ENCODE data around the gene ADGRL1. TPM values are rescaled to one million over a fixed set of nuclear protein-coding genes. Genes with fewer than 3 reads are reported as not detected.

ADGRL1 gene
- total and polyA plus RNA-seq, 8 donors: 6.0 to 24.5 (median 13.3) TPM

DNA sequence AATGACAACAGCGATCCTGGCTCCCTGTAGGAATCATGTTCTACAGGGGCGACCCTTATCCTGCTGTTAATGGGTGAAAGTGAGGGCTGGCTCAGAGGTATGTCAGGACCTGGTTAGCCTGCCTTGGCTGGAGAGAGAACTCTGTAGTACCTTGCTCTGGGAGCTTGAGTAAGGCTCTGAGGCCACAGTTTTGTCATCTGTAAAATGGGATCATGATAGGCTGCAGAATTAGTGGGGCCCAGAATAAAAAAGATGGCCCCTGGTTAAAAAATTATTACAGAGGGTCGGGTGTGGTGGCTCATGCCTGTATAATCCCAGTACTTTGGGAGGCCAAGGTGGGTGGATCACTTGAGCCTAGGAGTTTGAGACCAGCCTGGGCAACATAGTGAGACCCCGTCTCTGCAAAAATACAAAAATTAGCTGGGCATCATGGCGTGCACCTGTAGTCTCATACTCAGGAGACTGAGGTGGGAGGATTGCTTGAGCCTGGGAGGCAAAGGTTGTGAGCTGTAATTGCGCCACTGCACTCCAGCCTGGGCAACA is 104.9 kb downstream of the ADGRL1 start:
- WGBS, 5 donors: 95 to 97% (median 96%) methylated on average over 6 of the region's 6 CpGs
- DNase-seq: no peak
- peaks cover 47 to 99% (median 98%) of the 10 kb centered on the region in 4 donors for H3K36me3 ChIP-seq
- H3K4me3 ChIP-seq: no peak overlapping the region
- intact Hi-C loops (cut with DNase I; ENCODE audit: low total_unique reads): no loop called here
- TF ChIP-seq EP300 (IDR thresholded peaks at IDR 0.05) (no peak), POLR2AphosphoS5 (IDR thresholded peaks at IDR 0.05) (no peak), POLR2A (IDR thresholded peaks at IDR 0.05) (no peak)
- TF ChIP-seq, protein P1, sequence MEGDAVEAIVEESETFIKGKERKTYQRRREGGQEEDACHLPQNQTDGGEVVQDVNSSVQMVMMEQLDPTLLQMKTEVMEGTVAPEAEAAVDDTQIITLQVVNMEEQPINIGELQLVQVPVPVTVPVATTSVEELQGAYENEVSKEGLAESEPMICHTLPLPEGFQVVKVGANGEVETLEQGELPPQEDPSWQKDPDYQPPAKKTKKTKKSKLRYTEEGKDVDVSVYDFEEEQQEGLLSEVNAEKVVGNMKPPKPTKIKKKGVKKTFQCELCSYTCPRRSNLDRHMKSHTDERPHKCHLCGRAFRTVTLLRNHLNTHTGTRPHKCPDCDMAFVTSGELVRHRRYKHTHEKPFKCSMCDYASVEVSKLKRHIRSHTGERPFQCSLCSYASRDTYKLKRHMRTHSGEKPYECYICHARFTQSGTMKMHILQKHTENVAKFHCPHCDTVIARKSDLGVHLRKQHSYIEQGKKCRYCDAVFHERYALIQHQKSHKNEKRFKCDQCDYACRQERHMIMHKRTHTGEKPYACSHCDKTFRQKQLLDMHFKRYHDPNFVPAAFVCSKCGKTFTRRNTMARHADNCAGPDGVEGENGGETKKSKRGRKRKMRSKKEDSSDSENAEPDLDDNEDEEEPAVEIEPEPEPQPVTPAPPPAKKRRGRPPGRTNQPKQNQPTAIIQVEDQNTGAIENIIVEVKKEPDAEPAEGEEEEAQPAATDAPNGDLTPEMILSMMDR (IDR thresholded peaks at IDR 0.05): no peak
- no peaks in the 10 kb centered on the region for H3K9me3 ChIP-seq
- H3K27ac ChIP-seq: no peak overlapping the region
- no peaks in the 10 kb centered on the region for H3K4me1 ChIP-seq
- no peaks in the 10 kb centered on the region for H3K27me3 ChIP-seq

Small RNA genes within 50 kb of the gene (small RNA-seq; reads per million reads assigned to genes)
- 0 reads per million in 4 donors for gene RN7SL231P

Other genes with a start within 250 kb of the ADGRL1 start
- gene RFX1, start 199.8 kb downstream of the ADGRL1 start, total RNA-seq: 10 to 100 TPM in 1 of 5 donors, 1 to 10 TPM in 3, under 1 TPM in 1; 0.58 to 27.2 (median 2.6) TPM
- gene RFX1, start 199.8 kb downstream of the ADGRL1 start, polyA plus RNA-seq: 1 to 10 TPM; 3.1 to 6.0 (median 3.6) TPM
- gene RLN3, start 178.0 kb downstream of the ADGRL1 start, total RNA-seq: not detected
- not detected for gene RLN3, start 178.0 kb downstream of the ADGRL1 start, polyA plus RNA-seq
- gene IL27RA, start 174.4 kb downstream of the ADGRL1 start, total RNA-seq: 10 to 100 TPM in 1 of 5 donors, 1 to 10 TPM in 2, not detected in 2; 2.3 to 11.1 (median 4.0) TPM
- gene IL27RA, start 174.4 kb downstream of the ADGRL1 start, polyA plus RNA-seq: 1 to 10 TPM; 1.1 to 2.6 (median 1.5) TPM
- 100 to 1,000 TPM in 1 of 5 donors, 10 to 100 TPM in 2, 1 to 10 TPM in 2; 4.2 to 100 (median 12.2) TPM for gene PALM3, start 144.1 kb downstream of the ADGRL1 start, total RNA-seq
- 100 to 1,000 TPM in 1 of 3 donors, 10 to 100 TPM in 2; 20.7 to 141 (median 22.5) TPM for gene PALM3, start 144.1 kb downstream of the ADGRL1 start, polyA plus RNA-seq
- 10 to 100 TPM in 4 of 5 donors, 1 to 10 TPM in 1; 2.0 to 88.7 (median 34.1) TPM for gene MISP3, start 133.4 kb downstream of the ADGRL1 start, total RNA-seq
- 10 to 100 TPM; 14.9 to 29.8 (median 25.1) TPM for gene MISP3, start 133.4 kb downstream of the ADGRL1 start, polyA plus RNA-seq
- gene C19orf67, start 120.4 kb downstream of the ADGRL1 start, total RNA-seq: not detected
- under 1 TPM in 1 of 3 donors, not detected in 2; 0.50 TPM for gene C19orf67, start 120.4 kb downstream of the ADGRL1 start, polyA plus RNA-seq
- 100 to 1,000 TPM in 1 of 5 donors, 10 to 100 TPM in 3, 1 to 10 TPM in 1; 4.8 to 228 (median 24.6) TPM for gene SAMD1, start 115.4 kb downstream of the ADGRL1 start, total RNA-seq
- gene SAMD1, start 115.4 kb downstream of the ADGRL1 start, polyA plus RNA-seq: 10 to 100 TPM; 16.3 to 29.1 (median 22.4) TPM
- 100 to 1,000 TPM in 1 of 5 donors, 10 to 100 TPM in 4; 14.7 to 159 (median 26.6) TPM for gene PRKACA, start 88.4 kb downstream of the ADGRL1 start, total RNA-seq
- 10 to 100 TPM; 27.7 to 43.8 (median 38.2) TPM for gene PRKACA, start 88.4 kb downstream of the ADGRL1 start, polyA plus RNA-seq
- gene ASF1B, start 69.6 kb downstream of the ADGRL1 start, total RNA-seq: 100 to 1,000 TPM in 1 of 5 donors, 1 to 10 TPM in 3, not detected in 1; 2.6 to 120 (median 5.5) TPM
- 10 to 100 TPM in 1 of 3 donors, 1 to 10 TPM in 2; 5.7 to 11.0 (median 8.8) TPM for gene ASF1B, start 69.6 kb downstream of the ADGRL1 start, polyA plus RNA-seq
- gene ADGRE5, start 175.3 kb upstream of the ADGRL1 start, total RNA-seq: 100 to 1,000 TPM in 1 of 5 donors, 10 to 100 TPM in 4; 12.3 to 128 (median 52.5) TPM
- gene ADGRE5, start 175.3 kb upstream of the ADGRL1 start, polyA plus RNA-seq: 10 to 100 TPM; 11.4 to 26.5 (median 12.1) TPM
- gene DDX39A, start 213.2 kb upstream of the ADGRL1 start, total RNA-seq: 100 to 1,000 TPM in 3 of 5 donors, 10 to 100 TPM in 2; 37.1 to 298 (median 107) TPM
- gene DDX39A, start 213.2 kb upstream of the ADGRL1 start, polyA plus RNA-seq: 100 to 1,000 TPM in 2 of 3 donors, 10 to 100 TPM in 1; 68.3 to 136 (median 114) TPM
- 100 to 1,000 TPM in 2 of 5 donors, 10 to 100 TPM in 3; 44.2 to 268 (median 90.4) TPM for gene PKN1, start 227.1 kb upstream of the ADGRL1 start, total RNA-seq
- 10 to 100 TPM; 42.0 to 95.6 (median 85.4) TPM for gene PKN1, start 227.1 kb upstream of the ADGRL1 start, polyA plus RNA-seq

All from stomach (tissue), 9 donors.